DMS79 (cell line): ENCODE data around the gene MUC5B.
A peak's percentile ranks its signal among the peaks of the same experiment; 100 is the strongest.
"Not testable (repeated sequence)": the region's sequence is repeated elsewhere in the genome, so short reads cannot be mapped to it uniquely, and the experiment has no call there.

Source experiments
- DNase-seq: peaks from one replicate; lab custom pipeline; 2025; lab: John Stamatoyannopoulos, UW

The MUC5B gene

DNA sequence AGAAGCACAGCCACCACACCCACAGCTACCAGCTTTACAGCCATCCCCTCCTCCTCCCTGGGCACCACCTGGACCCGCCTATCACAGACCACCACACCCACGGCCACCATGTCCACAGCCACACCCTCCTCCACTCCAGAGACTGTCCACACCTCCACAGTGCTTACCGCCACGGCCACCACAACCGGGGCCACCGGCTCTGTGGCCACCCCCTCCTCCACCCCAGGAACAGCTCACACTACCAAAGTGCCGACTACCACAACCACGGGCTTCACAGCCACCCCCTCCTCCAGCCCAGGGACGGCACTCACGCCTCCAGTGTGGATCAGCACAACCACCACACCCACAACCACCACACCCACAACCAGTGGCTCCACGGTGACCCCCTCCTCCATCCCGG lies 27.5 kb downstream of the MUC5B start:
- not testable (repeated sequence) for DNase-seq

DNA sequence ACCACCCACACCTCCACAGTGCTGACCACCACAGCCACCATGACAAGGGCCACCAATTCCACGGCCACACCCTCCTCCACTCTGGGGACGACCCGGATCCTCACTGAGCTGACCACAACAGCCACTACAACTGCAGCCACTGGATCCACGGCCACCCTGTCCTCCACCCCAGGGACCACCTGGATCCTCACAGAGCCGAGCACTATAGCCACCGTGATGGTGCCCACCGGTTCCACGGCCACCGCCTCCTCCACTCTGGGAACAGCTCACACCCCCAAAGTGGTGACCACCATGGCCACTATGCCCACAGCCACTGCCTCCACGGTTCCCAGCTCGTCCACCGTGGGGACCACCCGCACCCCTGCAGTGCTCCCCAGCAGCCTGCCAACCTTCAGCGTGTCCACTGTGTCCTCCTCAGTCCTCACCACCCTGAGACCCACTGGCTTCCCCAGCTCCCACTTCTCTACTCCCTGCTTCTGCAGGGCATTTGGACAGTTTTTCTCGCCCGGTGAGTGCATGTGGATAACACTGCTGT lies 28.4 kb downstream of the MUC5B start:
- no peak for DNase-seq

DNA sequence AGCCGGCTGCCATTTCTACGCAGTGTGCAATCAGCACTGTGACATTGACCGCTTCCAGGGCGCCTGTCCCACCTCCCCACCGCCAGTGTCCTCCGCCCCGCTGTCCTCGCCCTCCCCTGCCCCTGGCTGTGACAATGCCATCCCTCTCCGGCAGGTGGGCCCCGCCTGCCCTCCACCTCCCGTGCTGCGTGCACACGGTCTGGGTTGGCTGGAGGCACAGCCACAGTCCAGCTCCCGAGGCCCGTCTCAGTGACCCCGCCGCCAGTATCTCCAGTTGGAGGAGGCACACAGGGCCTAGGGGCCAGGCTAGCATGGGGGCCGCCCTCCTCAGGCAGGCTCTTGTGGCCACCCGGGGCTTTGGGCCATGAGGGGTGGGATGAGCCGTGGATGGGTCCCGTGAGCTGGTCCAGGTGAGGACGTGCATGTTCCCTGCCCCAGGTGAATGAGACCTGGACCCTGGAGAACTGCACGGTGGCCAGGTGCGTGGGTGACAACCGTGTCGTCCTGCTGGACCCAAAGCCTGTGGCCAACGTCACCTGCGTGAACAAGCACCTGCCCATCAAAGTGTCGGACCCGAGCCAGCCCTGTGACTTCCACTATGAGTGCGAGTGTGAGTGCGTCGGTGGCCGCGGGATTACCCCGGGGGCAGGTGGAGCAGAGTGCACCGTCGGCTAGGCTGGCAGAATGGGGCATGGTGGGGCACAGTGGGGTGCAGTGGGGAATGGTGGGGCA lies 29.7 kb downstream of the MUC5B start:
- DNase-seq, result no peak

DNA sequence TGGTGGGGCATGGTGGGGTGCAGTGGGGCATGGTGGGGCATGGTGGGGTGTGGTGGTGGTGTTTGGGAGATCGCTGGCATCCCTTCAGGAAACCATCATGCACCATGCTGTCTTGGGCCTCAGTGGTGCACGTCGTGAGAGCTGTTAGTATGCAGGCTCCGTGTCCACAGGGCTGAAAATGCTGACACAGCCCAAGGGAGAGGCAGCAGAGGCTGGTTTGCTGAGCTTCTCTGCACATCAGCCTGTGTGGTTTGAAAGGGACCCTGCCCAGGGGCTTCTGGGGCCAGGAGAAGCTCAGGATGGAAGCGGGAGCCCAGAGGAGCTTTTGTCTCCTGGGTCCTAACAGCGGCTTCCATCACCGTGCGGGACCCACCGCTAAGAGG lies 30.2 kb downstream of the MUC5B start:
- DNase-seq, result no peak

DNA sequence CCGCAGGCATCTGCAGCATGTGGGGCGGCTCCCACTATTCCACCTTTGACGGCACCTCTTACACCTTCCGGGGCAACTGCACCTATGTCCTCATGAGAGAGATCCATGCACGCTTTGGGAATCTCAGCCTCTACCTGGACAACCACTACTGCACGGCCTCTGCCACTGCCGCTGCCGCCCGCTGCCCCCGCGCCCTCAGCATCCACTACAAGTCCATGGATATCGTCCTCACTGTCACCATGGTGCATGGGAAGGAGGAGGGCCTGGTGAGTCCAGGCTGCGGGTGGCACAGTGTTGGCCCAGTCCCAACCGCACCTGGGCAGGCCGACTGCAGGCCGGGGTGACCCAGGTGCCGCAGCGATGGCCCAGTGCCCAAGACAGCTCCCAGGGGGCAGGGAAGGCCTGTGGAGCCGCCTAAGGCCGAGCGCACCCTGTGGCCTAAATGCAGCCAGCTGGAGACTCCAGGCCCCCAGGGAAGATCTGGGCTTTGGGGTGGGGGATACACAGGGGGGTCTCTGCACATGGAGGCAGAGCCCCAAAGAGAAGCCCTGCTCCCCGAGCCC lies 31.3 kb downstream of the MUC5B start:
- no peak for DNase-seq

DNA sequence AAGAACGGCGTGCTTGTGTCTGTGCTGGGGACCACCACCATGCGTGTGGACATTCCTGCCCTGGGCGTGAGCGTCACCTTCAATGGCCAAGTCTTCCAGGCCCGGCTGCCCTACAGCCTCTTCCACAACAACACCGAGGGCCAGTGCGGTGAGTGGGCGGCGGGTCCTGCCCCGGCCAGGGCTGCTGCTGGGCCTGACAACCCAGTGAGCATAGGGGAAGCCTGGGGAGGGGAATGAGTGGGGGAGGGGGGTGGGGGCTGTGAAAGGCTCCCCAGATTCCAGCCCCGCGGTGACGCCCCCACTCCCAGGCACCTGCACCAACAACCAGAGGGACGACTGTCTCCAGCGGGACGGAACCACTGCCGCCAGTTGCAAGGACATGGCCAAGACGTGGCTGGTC lies 31.9 kb downstream of the MUC5B start:
- DNase-seq, result no peak

DNA sequence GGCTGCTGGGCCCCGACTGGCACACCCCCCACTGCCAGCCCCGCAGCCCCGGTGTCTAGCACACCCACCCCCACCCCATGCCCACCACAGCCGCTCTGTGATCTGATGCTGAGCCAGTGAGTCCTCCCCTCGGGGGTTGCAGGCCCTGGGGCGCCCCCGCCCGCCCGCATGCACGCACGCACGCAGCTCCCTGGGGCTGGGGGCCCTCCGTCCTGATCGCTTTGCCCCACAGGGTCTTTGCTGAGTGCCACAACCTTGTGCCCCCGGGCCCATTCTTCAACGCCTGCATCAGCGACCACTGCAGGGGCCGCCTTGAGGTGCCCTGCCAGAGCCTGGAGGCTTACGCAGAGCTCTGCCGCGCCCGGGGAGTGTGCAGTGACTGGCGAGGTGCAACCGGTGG lies 32.3 kb downstream of the MUC5B start:
- DNase-seq, result no peak

DNA sequence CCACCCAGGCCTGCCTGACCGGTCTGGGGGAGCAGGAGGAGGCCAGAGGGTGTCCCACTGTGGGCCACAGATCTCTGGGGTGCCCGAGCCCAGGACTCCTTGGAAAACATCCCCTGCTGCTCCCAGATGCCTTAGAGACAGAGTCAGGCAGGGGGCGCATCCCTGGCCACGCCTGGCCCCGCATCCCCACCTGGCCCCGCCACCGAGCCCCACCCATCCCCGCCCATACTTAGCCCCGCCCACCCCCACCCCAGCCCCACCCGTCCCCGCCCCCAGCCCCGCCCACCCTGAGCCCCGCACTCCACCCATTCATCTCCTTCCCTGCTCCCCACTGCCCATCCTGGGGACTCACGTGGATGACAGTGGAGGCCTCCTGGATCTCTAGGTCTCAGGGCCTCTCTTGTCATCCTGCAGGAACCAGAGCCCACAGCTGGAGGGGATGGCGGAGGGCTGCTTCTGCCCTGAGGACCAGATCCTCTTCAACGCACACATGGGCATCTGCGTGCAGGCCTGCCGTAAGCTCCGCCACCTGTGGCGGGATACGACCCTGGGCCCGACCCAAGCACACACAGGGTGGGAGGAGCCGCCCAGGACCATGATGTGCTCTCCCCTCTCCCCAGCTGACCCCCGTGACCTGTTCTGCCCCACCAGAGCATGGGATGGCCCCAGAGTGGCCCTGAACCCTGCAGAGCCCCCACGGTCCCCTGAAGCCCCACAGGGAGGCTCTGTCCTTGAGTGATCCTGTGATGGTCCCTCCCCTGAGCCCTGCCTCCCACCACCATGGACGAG lies 33.6 kb downstream of the MUC5B start:
- DNase-seq, result no peak

DNA sequence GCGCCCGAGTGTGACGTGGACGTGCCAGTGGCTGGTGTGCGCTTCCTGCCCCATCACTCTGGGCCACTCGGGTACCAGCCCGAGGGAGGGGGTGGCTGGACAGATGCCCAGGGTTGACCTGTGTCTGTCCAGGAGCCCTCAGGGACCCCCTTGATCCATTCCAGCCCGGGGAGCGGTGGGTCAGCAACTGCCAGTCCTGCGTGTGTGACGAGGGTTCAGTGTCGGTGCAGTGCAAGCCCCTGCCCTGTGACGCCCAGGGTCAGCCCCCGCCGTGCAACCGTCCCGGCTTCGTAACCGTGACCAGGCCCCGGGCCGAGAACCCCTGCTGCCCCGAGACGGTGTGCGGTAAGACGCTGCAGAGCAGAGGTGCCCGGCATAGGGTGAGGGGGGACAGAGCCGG lies 34.5 kb downstream of the MUC5B start:
- no peak for DNase-seq

DNA sequence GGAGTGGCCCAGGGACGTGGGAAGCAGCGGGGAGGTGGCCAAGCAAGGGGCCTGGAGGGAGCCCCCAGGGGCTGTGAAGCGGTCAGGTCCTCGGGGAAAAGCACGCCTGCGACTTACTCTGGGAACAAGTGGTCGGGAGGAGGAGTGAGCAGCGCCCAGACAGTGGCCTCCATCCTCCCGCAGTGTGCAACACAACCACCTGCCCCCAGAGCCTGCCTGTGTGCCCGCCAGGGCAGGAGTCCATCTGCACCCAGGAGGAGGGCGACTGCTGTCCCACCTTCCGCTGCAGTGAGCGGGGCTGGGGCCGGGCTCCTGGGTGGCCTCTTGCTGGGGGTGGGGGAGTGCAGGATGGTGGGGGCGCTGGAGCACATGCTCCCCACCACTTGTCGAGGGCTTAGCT lies 35.0 kb downstream of the MUC5B start:
- DNase-seq, result no peak

DNA sequence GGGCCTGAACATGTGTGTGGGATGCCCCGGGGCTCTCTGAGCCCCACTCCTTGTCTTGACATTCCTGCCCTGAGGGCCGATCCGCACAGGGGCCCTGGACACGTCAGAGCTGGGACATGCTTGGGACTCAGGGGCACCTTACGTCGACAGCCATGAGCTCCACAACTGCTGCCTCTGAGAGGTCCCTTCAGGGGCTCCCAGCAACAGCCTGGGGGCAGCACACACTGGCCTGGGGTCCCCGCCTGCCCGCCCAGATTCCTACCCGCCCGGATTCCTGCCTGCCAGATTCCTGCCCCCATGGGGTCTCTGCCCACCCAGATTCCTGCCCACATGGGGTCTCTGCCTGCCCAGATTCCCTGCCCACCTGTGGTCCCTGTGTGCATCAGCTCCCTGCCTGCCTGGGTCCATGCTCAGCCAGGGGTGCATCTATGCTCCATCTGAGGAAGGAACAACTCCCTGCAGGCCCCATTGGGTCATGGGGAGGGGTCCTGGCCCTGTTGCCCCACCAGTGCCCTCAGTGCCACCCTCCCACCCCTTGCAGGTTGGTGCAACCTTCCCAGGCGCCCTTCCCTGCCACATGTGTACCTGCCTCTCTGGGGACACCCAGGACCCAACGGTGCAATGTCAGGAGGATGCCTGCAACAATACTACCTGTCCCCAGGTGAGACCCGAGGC lies 35.7 kb downstream of the MUC5B start:
- no peak for DNase-seq

DNA sequence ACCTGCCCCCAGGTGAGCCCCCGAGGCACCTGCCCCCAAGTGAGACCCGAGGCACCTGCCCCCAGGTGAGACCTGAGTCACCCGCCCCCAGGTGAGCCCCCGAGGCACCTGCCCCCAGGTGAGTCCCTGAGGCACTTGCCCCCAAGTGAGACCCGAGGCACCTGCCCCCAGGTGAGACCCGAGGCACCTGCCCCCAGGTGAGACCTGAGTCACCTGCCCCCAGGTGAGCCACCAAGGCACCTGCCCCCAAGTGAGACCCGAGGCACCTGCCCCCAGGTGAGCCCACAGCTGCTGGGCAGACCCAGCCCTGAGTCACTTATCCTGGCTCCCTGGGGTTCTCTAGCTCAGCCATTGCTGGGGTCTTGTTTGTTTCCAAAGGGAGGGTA lies 36.2 kb downstream of the MUC5B start:
- no peak for DNase-seq

DNA sequence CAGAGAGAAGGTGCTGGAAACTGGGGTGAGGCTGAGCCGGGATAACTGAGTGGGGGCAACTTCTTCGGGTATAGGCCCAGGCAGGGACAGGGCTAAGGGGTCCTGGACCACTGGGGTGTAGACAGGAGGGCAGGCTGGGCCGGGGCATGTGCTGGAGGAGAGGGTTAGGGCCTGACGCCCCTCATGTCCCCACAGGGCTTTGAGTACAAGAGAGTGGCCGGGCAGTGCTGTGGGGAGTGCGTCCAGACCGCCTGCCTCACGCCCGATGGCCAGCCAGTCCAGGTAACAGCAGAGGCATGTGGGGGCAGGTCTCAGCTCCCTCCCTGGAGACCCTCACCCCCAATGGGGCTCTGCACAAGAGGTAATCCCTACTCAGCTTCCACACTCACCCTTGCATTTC lies 36.7 kb downstream of the MUC5B start:
- no peak for DNase-seq

DNA sequence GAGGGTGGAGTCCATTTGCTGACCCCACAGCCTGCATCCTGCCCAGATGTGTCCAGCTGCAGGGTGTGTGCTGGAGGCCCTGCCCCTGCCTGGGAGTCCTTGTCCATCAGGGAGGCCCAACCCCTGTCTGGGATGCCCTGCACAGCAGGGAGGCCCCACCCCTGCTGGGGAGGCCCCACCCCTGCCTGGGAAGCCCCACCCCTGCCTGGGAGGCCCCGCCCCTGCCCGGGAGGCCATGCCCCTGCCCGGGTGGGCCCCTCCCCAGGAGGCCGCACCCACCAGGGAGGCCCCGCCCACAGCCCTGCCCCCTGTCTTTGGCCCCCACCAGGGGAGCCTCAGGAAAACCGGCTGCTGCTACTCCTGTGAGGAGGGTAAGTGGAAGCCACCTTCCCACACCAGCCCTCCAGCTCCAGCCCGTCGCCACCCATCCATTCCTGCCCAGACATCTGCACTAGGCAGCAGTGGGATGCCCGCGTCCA lies 37.2 kb downstream of the MUC5B start:
- DNase-seq, result no peak

DNA sequence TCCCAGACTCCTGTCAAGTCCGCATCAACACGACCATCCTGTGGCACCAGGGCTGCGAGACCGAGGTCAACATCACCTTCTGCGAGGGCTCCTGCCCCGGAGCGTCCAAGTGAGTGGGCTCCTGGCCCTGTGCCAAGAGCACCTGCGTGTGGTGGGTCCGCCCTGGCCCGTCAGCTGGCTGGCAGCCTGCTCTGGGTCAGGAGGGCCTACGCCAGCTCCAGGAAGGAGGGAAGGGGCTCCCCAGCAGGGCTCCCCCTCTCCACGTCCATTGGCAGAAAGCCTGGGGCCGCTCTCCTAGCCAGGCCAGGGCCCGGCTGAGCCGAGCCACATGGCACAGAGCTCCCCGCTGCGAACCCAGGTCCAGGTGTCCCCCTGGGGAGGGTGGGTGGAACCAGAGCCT lies 37.8 kb downstream of the MUC5B start:
- DNase-seq, result no peak

DNA sequence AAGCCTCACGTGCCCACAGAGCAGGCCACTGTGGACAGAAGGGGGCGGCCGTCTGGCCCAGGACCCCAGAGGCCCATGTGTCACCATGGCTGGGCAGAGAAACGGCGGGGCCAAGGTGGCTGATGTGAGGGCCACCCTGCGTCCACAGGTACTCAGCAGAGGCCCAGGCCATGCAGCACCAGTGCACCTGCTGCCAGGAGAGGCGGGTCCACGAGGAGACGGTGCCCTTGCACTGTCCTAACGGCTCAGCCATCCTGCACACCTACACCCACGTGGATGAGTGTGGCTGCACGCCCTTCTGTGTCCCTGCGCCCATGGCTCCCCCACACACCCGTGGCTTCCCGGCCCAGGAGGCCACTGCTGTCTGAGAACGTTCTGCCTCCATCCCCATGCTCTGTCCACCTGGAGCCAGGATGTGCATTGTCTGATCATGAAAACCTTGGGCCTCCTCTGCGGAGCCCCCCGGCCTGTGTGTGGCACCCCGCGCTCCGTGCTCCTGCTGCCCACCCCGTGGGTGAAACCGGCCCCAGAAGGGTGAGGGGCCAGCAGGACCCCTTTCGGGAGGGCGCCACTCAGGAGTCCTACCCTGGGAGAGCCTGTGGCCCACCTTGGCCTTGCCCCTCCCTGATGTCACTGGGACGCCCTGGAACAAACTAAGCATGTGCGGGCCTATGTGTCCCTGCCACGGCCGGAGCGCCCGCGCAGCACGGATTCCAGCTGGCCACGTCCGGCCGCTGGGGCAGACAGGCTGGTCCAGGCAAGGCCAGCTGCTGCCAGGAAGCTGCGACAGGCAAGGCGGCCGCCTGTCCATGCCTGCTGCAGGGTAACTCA lies 38.6 kb downstream of the MUC5B start:
- DNase-seq, result no peak

DNA sequence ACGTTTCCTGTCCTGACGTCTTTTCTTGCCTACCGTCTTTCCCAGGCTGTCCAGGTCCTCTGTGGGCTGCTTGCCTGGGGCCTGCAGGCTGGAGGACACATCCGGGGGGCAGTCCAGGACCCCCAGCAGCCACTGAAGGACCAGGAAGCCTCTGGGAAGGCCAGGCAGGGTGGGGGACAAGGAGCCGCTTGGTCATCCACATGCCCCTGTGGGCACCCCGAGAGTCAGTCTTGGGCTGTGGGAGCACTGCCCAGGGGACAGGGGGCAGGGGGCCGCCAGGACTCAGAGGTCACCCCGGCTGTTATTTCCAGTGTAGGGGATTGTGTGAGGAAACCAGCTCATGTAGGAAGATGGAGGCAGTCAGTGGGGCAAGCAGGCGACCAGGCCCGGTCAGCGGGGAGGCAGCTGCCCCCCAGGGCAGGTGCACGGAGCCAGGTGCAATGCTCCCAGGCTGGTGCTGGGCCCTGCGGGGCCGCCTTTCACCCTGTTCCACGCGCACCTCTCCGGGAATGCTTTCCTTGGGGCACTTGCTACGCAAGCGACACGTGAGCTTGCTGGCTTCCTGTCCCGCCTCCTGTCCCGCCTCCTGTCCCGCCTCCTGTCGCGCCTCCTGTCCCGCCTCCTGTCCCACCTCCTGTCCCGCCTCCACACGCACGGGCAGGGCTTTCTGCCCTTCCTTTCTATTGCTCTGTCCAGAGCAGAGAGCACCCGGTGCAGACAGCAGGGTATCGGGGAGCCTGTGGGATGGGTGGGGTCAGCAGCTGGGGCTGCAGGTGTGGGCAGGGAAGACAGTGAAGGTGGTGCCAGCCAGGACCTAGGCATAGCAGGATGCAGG lies 39.5 kb downstream of the MUC5B start:
- peak; percentile 27 for DNase-seq

DNA sequence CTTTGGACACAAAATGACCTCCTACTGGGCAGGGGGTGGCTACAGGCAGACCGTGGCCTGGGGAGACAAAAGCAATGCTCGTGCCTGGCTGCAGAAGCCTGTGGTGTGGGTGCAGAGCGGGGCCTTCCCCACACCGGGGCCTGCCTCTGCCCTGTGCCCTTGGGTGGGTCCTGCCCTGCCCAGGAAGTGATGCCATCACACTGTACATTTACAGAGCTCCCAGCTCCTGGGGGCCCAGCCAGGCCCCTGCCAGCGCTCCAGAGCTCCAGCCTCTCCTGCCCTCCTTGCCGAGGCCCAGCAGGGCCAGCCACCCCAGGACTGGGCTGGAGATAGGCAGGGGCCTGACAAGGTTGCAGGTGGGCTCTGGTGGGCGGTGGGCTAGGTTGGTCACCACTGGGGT lies 40.1 kb downstream of the MUC5B start:
- no peak for DNase-seq

DNA sequence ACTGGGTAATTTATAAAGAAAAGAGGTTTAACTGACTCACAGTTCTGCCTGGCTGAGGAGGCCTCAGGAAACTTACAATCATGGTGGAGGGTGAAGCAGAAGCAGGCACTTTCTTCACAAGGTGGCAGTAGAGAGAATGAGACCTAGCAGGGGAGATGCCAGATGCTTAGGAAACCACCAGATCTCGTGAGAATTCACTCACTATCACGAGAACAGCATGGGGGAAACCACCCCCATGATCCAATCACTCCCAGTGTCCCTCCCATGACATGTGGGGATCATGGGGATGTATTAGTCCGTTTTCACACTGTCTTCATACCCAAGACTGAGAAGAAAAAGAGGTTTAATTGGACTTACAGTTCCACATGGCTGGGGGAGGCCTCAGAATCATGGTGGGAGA lies 41.6 kb downstream of the MUC5B start:
- DNase-seq, result not testable (repeated sequence)

DNA sequence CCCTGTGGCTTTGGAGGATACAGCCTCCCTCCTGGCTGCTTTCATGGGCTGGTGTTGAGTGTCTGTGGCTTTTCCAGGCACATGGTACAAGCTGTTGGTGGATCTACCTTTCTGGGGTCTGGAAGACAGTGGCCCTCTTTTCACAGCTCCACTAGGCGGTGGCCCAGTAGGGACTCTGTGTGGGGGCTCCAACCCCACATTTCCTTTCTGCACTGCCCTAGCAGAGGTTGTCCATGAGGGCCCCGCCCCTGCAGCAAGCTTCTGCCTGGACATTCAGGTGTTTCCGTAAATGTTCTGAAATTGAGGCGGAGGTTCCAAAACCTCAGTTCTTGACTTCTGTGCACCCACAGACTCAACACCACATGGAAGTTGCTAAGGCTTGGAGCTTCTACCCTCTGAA lies 42.6 kb downstream of the MUC5B start:
- DNase-seq, result not testable (repeated sequence)

DNA sequence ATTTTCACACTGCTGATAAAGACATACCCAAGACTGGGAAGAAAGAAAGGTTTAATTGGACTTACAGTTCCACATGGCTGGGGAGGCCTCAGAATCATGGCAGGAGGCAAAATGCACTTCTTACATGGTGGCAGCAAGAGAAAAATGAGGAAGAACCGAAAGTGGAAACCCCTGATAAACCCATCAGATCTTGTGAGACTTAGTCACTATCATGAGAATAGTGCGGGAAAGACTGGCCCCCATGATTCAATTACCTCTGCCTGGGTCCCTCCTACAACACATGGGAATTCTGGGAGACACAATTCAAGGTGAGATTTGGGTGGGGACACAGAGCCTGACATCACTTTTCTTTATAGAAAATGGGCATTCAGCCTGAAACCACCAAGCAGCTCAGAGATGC lies 44.1 kb downstream of the MUC5B start:
- not testable (repeated sequence) for DNase-seq
